GM21515 (cell line): Measurements from ENCODE around the gene MAMDC2.

Source experiments
- ATAC-seq: cut with Tn5 transposase; IDR thresholded peaks from one replicate; pipeline ENCODE4 v1.9.1; 2021; ENCODE audit not compliant: unreplicated experiment

MAMDC2 gene

GRCh38 chr9:70101265-70101664, 57.6 kb downstream of the MAMDC2 start:
- no peak for ATAC-seq

- no peak for ATAC-seq
These were observed 61.5 kb downstream of the MAMDC2 start for GRCh38 chr9:70105147-70105546.

GRCh38 chr9:70106571-70106970, 62.9 kb downstream of the MAMDC2 start:
- no peak for ATAC-seq

GRCh38 chr9:70107558-70107957, 63.9 kb downstream of the MAMDC2 start:
- ATAC-seq, result no peak

- ATAC-seq, result no peak
These were observed 64.5 kb downstream of the MAMDC2 start for GRCh38 chr9:70108181-70108580.

- no peak for ATAC-seq
These were observed 66.8 kb downstream of the MAMDC2 start for GRCh38 chr9:70110194-70111041.

GRCh38 chr9:70111042-70111602, 67.5 kb downstream of the MAMDC2 start:
- peak; percentile 82 for ATAC-seq

- ATAC-seq, result no peak
These were observed 68.1 kb downstream of the MAMDC2 start for GRCh38 chr9:70111641-70112236.

GRCh38 chr9:70112981-70113380, 69.3 kb downstream of the MAMDC2 start:
- no peak for ATAC-seq

GRCh38 chr9:70113403-70114022, 69.9 kb downstream of the MAMDC2 start:
- peak; percentile 47 for ATAC-seq

- no peak for ATAC-seq
These were observed 71.2 kb downstream of the MAMDC2 start for GRCh38 chr9:70114898-70115297.

GRCh38 chr9:70117835-70118319, 74.2 kb downstream of the MAMDC2 start:
- ATAC-seq, result no peak

GRCh38 chr9:70119786-70120185, 76.1 kb downstream of the MAMDC2 start:
- no peak for ATAC-seq

GRCh38 chr9:70120834-70121510, 77.3 kb downstream of the MAMDC2 start:
- ATAC-seq, result no peak

- ATAC-seq, result no peak
These were observed 78.3 kb downstream of the MAMDC2 start for GRCh38 chr9:70121818-70122436.

- ATAC-seq, result no peak
These were observed 80.0 kb downstream of the MAMDC2 start for GRCh38 chr9:70123695-70124094.

- ATAC-seq, result no peak
These were observed 82.1 kb downstream of the MAMDC2 start for GRCh38 chr9:70125621-70126263.

- no peak for ATAC-seq
These were observed 83.4 kb downstream of the MAMDC2 start for GRCh38 chr9:70127036-70127435.

- no peak for ATAC-seq
These were observed 84.1 kb downstream of the MAMDC2 start for GRCh38 chr9:70127540-70128416.
